ENCODE results near the gene RNASE8.
A peak's percentile ranks its signal among the peaks of the same experiment; 100 is the strongest.

RNASE8 gene

DNA sequence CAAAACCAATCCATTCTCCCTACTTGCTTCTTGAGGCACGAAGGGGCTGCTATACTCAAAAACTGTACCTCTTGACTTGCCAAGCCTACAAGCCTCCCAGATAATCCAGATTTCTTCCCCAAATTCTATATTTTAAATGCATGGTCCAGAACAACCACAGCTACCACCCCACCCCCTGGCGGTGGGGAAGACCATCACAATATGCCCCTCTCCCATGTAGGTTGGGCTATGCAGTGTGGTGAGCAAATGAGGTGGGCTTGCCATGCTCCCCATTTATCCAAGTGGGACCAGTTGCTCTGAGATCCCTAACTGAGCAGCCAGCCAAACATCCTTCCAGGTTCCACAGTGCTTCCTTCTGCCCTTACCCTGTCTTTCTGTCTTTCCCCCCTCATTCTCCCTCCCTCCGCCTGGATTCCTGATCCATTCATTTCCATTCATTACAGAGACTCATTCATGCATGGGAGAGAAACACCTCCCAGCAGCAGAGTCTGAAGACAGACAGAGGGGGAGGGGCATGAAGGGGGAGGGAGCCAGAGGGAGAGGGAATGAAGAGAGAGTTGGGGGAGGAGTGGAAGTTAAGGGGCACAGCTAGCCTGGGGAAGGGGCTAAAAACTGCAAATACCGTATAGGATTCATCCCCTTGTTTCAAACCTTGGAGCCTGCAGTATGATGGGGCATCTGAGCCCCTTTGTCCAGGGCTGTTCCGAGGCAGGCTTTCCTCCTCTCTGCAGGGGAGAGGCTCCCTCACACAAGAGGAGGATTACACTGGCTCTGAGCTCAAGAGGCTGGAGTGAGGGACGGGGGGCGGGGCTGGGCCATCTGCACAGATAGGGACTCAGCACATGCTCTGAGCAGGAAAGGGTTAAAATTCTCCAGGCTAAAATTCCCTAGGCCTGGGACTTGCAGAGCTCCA, 36.4 kb downstream of the RNASE8 start:
- TF ChIP-seq, protein P1, sequence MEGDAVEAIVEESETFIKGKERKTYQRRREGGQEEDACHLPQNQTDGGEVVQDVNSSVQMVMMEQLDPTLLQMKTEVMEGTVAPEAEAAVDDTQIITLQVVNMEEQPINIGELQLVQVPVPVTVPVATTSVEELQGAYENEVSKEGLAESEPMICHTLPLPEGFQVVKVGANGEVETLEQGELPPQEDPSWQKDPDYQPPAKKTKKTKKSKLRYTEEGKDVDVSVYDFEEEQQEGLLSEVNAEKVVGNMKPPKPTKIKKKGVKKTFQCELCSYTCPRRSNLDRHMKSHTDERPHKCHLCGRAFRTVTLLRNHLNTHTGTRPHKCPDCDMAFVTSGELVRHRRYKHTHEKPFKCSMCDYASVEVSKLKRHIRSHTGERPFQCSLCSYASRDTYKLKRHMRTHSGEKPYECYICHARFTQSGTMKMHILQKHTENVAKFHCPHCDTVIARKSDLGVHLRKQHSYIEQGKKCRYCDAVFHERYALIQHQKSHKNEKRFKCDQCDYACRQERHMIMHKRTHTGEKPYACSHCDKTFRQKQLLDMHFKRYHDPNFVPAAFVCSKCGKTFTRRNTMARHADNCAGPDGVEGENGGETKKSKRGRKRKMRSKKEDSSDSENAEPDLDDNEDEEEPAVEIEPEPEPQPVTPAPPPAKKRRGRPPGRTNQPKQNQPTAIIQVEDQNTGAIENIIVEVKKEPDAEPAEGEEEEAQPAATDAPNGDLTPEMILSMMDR (IDR thresholded peaks at IDR 0.05): no peak
- Histone ChIP-seq H3K4me1 (peaks cover 0 to 27% (median 26%) of the 10 kb centered on the region in 4 donors), H3K27ac (no peak overlapping the region), H3K4me3 (no peak overlapping the region), H3K9me3 (no peaks in the 10 kb centered on the region), H3K36me3 (peaks cover 0 to 41% (median 23%) of the 10 kb centered on the region in 3 donors), H3K27me3 (no peaks in the 10 kb centered on the region)
- no peak for DNase-seq
- intact Hi-C loops (cut with DNase I; ENCODE audit: low total_unique reads): loop anchor here (5.0 kb wide), 1 partner anchor 288 kb away; the partner anchor contains the start of gene SUPT16H

DNA sequence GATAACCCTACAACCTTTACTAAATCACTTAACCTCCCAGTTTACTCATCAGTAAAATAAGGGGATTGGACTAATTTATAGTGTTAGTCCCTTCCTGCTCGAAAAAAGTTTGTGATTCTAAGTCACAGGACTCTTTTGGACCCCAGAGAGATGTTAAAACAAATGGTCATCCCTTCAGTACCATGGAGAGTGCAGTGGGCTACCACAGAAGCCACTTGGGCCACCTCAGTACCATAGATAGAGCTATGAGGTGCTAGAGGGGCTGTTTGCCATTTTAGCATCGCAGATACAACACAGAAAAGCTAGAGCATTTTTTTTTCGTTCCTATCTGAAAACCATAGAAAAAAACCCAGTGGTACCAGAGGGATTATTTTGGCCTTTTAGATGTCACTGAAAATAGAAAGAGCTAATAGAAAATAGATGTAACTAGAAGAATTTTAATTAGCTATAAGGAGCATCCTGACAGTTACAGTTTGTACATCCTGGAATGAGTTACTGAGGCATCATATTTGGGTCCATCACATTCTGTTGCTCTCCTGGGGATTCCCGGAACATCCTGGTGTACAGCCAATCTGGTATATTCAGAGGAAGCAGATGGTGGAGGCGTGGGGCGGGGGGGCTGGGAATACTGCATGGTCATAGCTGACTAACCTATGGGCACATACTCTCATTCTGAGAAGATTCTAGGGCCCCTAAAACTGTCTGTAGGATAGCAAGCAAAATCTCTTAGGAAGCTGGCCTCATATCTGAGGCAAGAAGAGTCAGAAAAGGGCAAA, 38.0 kb downstream of the RNASE8 start:
- no peak for DNase-seq
- Histone ChIP-seq H3K36me3 (peaks cover 0 to 25% (median 15%) of the 10 kb centered on the region in 3 donors), H3K27ac (peak overlapping the region; percentile 92 to 96), H3K4me3 (no peak overlapping the region), H3K4me1 (peaks cover 0 to 36% (median 36%) of the 10 kb centered on the region in 4 donors), H3K27me3 (no peaks in the 10 kb centered on the region), H3K9me3 (no peaks in the 10 kb centered on the region)
- intact Hi-C loops (cut with DNase I; ENCODE audit: low total_unique reads): no loop called here
- TF ChIP-seq, protein P1 (IDR thresholded peaks at IDR 0.05): no peak

DNA sequence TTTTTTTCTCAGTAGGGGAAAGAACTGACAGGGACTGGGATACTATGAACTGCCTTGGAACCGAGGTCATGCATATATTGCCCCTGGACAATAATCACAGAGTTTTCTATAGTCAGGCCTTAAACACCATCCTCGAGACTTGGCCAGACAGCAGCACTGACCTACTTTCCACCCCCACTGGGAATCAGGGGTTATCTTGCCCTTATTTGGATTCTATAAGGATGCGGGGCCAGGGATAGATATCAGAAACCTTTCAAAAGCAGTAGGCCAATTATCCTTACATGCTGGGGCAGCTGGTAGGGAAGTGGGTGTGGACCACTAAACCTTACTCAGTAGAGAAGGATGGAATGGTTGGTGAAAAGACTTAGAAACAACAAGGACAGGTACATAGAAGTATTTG, 38.8 kb downstream of the RNASE8 start:
- H3K36me3 ChIP-seq: peaks cover 0 to 16% (median 7%) of the 10 kb centered on the region in 3 donors
- TF ChIP-seq, protein P1 (IDR thresholded peaks at IDR 0.05): no peak
- intact Hi-C loops (cut with DNase I; ENCODE audit: low total_unique reads): no loop called here
- H3K27me3 ChIP-seq: no peaks in the 10 kb centered on the region
- H3K4me1 ChIP-seq: peaks cover 0 to 36% (median 36%) of the 10 kb centered on the region in 4 donors
- peak overlapping the region; percentile 92 to 96 for H3K27ac ChIP-seq
- no peak overlapping the region for H3K4me3 ChIP-seq
- DNase-seq: no peak
- no peaks in the 10 kb centered on the region for H3K9me3 ChIP-seq

DNA sequence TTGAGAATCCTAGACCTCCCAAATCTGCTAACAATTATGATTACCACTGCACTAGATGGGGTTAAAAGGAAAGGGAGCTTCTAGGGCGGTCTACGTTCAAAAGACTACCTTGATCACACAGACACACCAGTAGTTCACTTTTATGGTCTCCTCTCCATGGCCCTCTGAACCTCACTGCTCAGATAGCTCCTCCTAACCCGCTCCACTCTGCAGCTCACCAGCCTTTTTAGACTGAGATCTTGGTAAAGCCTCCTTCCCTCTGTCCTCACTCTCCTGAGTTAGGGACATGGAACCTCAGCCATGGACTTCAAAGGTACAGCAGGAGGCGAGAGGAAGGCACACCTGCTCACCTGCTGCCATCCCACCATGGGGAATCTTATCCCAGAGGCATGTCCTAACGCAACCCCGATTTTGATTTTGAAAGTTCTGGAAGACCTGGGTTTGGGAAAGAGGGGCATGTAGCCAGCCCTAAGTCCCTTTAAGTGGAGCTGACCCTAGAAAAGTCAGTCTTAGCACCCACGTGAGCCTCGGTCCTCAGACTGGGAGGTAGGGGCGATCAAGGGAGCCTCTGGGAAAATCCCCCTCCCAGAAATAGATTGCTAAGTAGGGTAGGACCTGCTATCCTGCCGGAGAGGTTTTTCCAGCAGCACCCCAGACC, 39.5 kb downstream of the RNASE8 start:
- Histone ChIP-seq H3K4me1 (peaks cover 0 to 35% (median 35%) of the 10 kb centered on the region in 4 donors), H3K27me3 (no peaks in the 10 kb centered on the region), H3K36me3 (peaks cover 0 to 10% (median 3%) of the 10 kb centered on the region in 3 donors), H3K27ac (peak overlapping the region; percentile 92 to 96), H3K4me3 (peak overlapping the region; percentile 71 to 90), H3K9me3 (no peaks in the 10 kb centered on the region)
- intact Hi-C loops (cut with DNase I; ENCODE audit: low total_unique reads): no loop called here
- DNase-seq: no peak
- TF ChIP-seq, protein P1 (IDR thresholded peaks at IDR 0.05): no peak

DNA sequence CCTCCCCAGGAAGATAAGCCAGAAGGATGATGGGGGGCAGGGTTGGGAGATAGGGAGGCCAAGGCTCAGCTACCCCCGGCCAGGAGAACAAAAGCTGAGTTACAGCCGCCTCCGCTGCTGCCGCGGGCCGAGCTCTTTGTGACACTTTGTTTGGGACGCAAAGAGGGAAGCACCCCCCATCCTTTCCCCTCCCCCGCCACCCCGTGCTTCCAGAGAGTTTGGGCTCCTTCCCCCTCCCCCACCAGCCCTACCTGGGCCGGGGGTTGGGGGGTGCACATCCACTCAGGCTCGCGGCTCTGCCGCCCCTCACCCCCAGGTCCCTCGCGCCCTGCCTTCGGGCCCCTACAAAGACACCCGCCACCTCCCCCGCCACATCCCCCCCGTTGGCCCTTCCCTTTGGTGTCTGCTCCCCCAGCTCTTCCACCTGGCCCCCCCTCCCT, 40.0 kb downstream of the RNASE8 start:
- peak overlapping the region; percentile 71 to 90 for H3K4me3 ChIP-seq
- intact Hi-C loops (cut with DNase I; ENCODE audit: low total_unique reads): no loop called here
- no peaks in the 10 kb centered on the region for H3K9me3 ChIP-seq
- H3K36me3 ChIP-seq: peaks cover 0 to 5% (median 0%) of the 10 kb centered on the region in 3 donors
- H3K27me3 ChIP-seq: no peaks in the 10 kb centered on the region
- DNase-seq: peak in 1 of 2 donors; percentile 76
- H3K27ac ChIP-seq: peak overlapping the region; percentile 92 to 96
- H3K4me1 ChIP-seq: peaks cover 0 to 34% (median 33%) of the 10 kb centered on the region in 4 donors
- TF ChIP-seq, protein P1 (IDR thresholded peaks at IDR 0.05): no peak
